CD4-positive, alpha-beta T cell (primary cell): ENCODE measurements around the gene ZNF302. TPM values are rescaled to one million over a fixed set of nuclear protein-coding genes. Genes with fewer than 3 reads are reported as not detected.

ENCODE experiments used
- ATAC-seq: fragments of 200-7000 bp; cut with Tn5 transposase; one replicate; pipeline ENCODE4 v1.10.0; 2022; ENCODE audit warnings: mild to moderate bottlenecking; ENCODE audit not compliant: poor library complexity
- CTCF ChIA-PET: fragments of 350-600 bp; sonication (Branson Sonifier 250); formaldehyde crosslinking; loops from one replicate; lab custom pipeline; 2021; ENCODE audit warnings: antibody characterized with exemption, inconsistent platforms; lab: Charles Lee
- POLR2A ChIA-PET: fragments of 350-600 bp; sonication (Branson Sonifier 250); formaldehyde crosslinking; loops from one replicate; lab custom pipeline; 2021; ENCODE audit warnings: antibody characterized with exemption, inconsistent platforms; lab: Charles Lee
- DNase-seq, 14 experiments: peaks; one replicate each; pipeline ENCODE4 v3.0.0-alpha.2; 2013 to 2020; ENCODE audit warnings: mixed read lengths in 2 of 14
- H3K27ac ChIP-seq, 2 donors: one replicate each; pipeline versions ENCODE4 v1.5.1 to v1.7.0; 2013; ENCODE audit warnings: low read length in 2 of 2, low read depth in 1 of 2, mild to moderate bottlenecking in 1 of 2
- H3K27me3 ChIP-seq, 2 experiments: 1 replicate in 1 of 2; 2 replicates in 1 of 2; pipeline versions ENCODE4 v1.6.1 to v1.7.0; 2013; ENCODE audit warnings: low read length in 2 of 2, control low read depth in 1 of 2, mild to moderate bottlenecking in 1 of 2, moderate library complexity in 1 of 2; ENCODE audit not compliant: insufficient read depth in 2 of 2, control insufficient read depth in 1 of 2
- H3K36me3 ChIP-seq: one replicate; pipeline ENCODE4 v1.6.1; 2013; ENCODE audit warnings: low read length, control low read depth; ENCODE audit not compliant: insufficient read depth
- H3K4me1 ChIP-seq: one replicate; pipeline ENCODE4 v1.6.1; 2013; ENCODE audit warnings: low read length, control low read depth; ENCODE audit not compliant: insufficient read depth
- H3K4me3 ChIP-seq: one replicate; pipeline ENCODE4 v1.5.1; 2013; ENCODE audit warnings: mild to moderate bottlenecking, low read length, moderate library complexity
- H3K9me3 ChIP-seq, 2 experiments: 1 replicate in 1 of 2; 2 replicates in 1 of 2; pipeline versions ENCODE4 v1.6.1 to v1.7.0; 2013; ENCODE audit warnings: low read length in 2 of 2, mild to moderate bottlenecking in 2 of 2, control low read depth in 1 of 2, moderate library complexity in 1 of 2; ENCODE audit not compliant: control insufficient read depth in 1 of 2, insufficient read depth in 1 of 2
- H3K27ac Mint-ChIP-seq: one replicate; pipeline ENCODE4 v1.8.0; 2020; ENCODE audit warnings: mixed read lengths
- H3K27me3 Mint-ChIP-seq: one replicate; pipeline ENCODE4 v1.8.0; 2021; ENCODE audit warnings: mixed read lengths
- H3K36me3 Mint-ChIP-seq: one replicate; pipeline ENCODE4 v1.8.0; 2021; ENCODE audit warnings: low read depth, mixed read lengths
- H3K4me1 Mint-ChIP-seq: one replicate; pipeline ENCODE4 v1.8.0; 2021; ENCODE audit warnings: low read depth, mixed read lengths
- H3K4me3 Mint-ChIP-seq: one replicate; pipeline ENCODE4 v1.8.0; 2020; ENCODE audit warnings: mild to moderate bottlenecking, mixed read lengths
- H3K9me3 Mint-ChIP-seq: one replicate; pipeline ENCODE4 v1.8.0; 2020; ENCODE audit warnings: mixed read lengths
- CTCF ChIP-seq: fragments of 200-600 bp; IDR thresholded peaks from one replicate; pipeline ENCODE4 v1.8.0; 2022; ENCODE audit warnings: antibody characterized with exemption, mild to moderate bottlenecking
- intact Hi-C, 2 experiments: fragments of 100-400 bp; cut with DNase I in 1 of 2; cut with micrococcal nuclease in 1 of 2; formaldehyde crosslinking; loops; one replicate each; pipeline versions ENCODE4 v1.15.1 to v1.9.0; 2023 to 2025; cut with DNase I, micrococcal nuclease
- total RNA-seq, 174 experiments: library from RNA in 2 of 174; stranded (reverse) in 2 of 174; gene quantifications; one replicate each; pipeline ENCODE4 v1.2.3 and lab custom pipeline; 2021 to 2026

ZNF302 gene
- total RNA-seq, 2 experiments from 2014 or later, result 12.2 to 12.9 TPM

DNA sequence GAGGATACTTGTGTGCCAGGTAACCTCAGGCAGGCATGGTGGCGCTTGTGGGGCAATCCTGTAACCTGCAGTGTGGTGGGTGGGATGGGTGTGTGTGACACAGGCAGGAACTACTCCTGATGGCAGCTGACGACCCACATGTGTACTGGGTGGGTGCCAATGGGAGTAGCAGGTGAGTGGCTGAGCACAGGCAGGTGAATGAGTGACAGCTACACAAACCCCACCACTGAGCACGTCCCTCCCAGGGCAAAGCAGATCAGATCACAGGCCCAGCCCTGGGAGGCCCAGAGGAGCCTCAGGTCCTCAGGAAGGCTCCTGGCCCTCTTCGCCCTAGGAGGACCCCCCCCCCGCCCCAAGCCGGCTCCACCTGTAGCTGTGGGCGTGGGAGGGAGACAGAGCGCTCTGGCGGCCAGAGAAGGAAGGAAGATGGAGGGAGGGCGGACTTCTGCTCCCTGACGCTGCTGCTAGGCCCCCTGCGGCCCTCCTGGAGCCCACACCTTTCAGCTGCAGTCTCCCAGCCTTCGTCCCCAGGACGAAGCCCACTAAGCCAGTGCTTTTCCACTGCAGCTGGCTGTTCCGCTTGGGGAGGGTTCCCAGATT lies 55.2 kb downstream of the ZNF302 start:
- Mint-ChIP-seq H3K36me3 (peaks cover 43% of the 10 kb centered on the region), H3K4me1 (peaks cover 34% of the 10 kb centered on the region), H3K9me3 (no peaks in the 10 kb centered on the region), H3K27me3 (peaks cover 4% of the 10 kb centered on the region), H3K27ac (peak overlapping the region; percentile 92), H3K4me3 (peak overlapping the region; percentile 80)
- ChIA-PET POLR2A (interaction anchor here (1.1 to 1.8 kb wide), 4 partner anchors 39 to 194 kb away, joined by 5 to 18 read pairs (median 9); partner anchors contain the start of genes ZNF30 and ZNF302), CTCF (interaction anchor here (0.6 to 1.3 kb wide), 2 partner anchors 55 to 194 kb away, joined by 3 to 4 read pairs; partner anchors contain the start of genes SCGB2B2 and ZNF302)
- no peak for ATAC-seq
- H3K4me3 ChIP-seq, result peak overlapping the region; percentile 85
- peaks cover 28% of the 10 kb centered on the region for H3K4me1 ChIP-seq
- peaks cover 11% of the 10 kb centered on the region for H3K36me3 ChIP-seq
- H3K27ac ChIP-seq, result no peak overlapping the region
- no peak for TF ChIP-seq CTCF
- intact Hi-C loops, result loop anchor here in 1 of 2 experiments (1.0 to 5.0 kb wide), 2 partner anchors 55 to 280 kb away; partner anchors contain the start of genes SCGB2B2 and ZNF302
- no peaks in the 10 kb centered on the region for H3K9me3 ChIP-seq
- DNase-seq, result peak in 2 of 14 experiments; percentile 8 to 22
- H3K27me3 ChIP-seq, result peaks cover 0 to 2% of the 10 kb centered on the region in 2 experiments

- H3K9me3 ChIP-seq, result peaks cover 3% of the 10 kb centered on the region in 2 experiments
- POLR2A ChIA-PET, result interaction anchor here (1.0 to 1.8 kb wide), 5 partner anchors 38 to 281 kb away, joined by 5 to 18 read pairs (median 7); partner anchors contain the start of genes ZNF30 and ZNF302
- peak; percentile 21 for ATAC-seq
- peaks cover 34% of the 10 kb centered on the region for H3K4me1 Mint-ChIP-seq
- intact Hi-C loops, result loop anchor here in 1 of 2 experiments (1.0 to 5.0 kb wide), 2 partner anchors 56 to 279 kb away; partner anchors contain the start of genes SCGB2B2 and ZNF302
- H3K36me3 Mint-ChIP-seq, result peaks cover 49% of the 10 kb centered on the region
- DNase-seq, result peak in 2 of 14 experiments; percentile 7 to 19
- H3K27me3 Mint-ChIP-seq, result no peaks in the 10 kb centered on the region
- peaks cover 17% of the 10 kb centered on the region for H3K36me3 ChIP-seq
- peaks cover 3% of the 10 kb centered on the region for H3K9me3 Mint-ChIP-seq
- TF ChIP-seq CTCF, result no peak
- peaks cover 28% of the 10 kb centered on the region for H3K4me1 ChIP-seq
- H3K27me3 ChIP-seq, result no peaks in the 10 kb centered on the region
- H3K27ac Mint-ChIP-seq, result peak overlapping the region; percentile 92
- CTCF ChIA-PET, result interaction anchor here (0.6 to 1.3 kb wide), 2 partner anchors 56 to 194 kb away, joined by 3 to 4 read pairs; partner anchors contain the start of genes SCGB2B2 and ZNF302
- peak overlapping the region; percentile 96 for H3K4me3 Mint-ChIP-seq
- peak overlapping the region; percentile 85 for H3K4me3 ChIP-seq
- peak overlapping the region; percentile 91 for H3K27ac ChIP-seq
Measured at GRCh38 chr19:34733266-34733745, 55.8 kb downstream of the ZNF302 start.

GRCh38 chr19:34733746-34734536 lies 56.5 kb downstream of the ZNF302 start, which contains the start of gene ZNF181:
Gene ZNF181 (plus strand): TSS chr19:34734243. CDS start chr19:34735038, 795 bp downstream.
- CTCF ChIA-PET, result interaction anchor here (1.3 kb wide), 1 partner anchor 57 kb away, joined by 4 read pairs; the partner anchor contains the start of genes SCGB2B2 and ZNF302
- Histone ChIP-seq H3K27me3 (no peaks in the 10 kb centered on the region), H3K27ac (peak within 1 kb of the TSS; percentile 91), H3K36me3 (peaks cover 19% of the 10 kb centered on the region), H3K9me3 (peaks cover 6% of the 10 kb centered on the region in 2 experiments), H3K4me1 (peaks cover 28% of the 10 kb centered on the region), H3K4me3 (peak within 1 kb of the TSS; percentile 85)
- TF ChIP-seq CTCF, result no peak
- intact Hi-C loops, result loop anchor here (1.0 to 5.0 kb wide), 4 partner anchors 39 to 278 kb away; partner anchors contain the start of genes SCGB2B2 (in 2 of the 2), ZNF302 (in 2 of the 2) and ZNF599 (in 2 of the 2)
- H3K27me3 Mint-ChIP-seq, result no peaks in the 10 kb centered on the region
- H3K36me3 Mint-ChIP-seq, result peaks cover 55% of the 10 kb centered on the region
- POLR2A ChIA-PET, result interaction anchor here (1.0 to 1.8 kb wide), 5 partner anchors 38 to 281 kb away, joined by 5 to 18 read pairs (median 7); partner anchors contain the start of genes ZNF30 and ZNF302
- peaks cover 6% of the 10 kb centered on the region for H3K9me3 Mint-ChIP-seq
- peaks cover 34% of the 10 kb centered on the region for H3K4me1 Mint-ChIP-seq
- DNase-seq (peak; percentile 64 to 90 (median 74)), ATAC-seq (peak; percentile 84)
- H3K27ac Mint-ChIP-seq, result peak within 1 kb of the TSS; percentile 92
- peak within 1 kb of the TSS; percentile 96 for H3K4me3 Mint-ChIP-seq
